Heart left ventricle (tissue), 16 donors: ENCODE data around the gene SH3BGRL3. TPM values are rescaled to one million over a fixed set of nuclear protein-coding genes. Genes with fewer than 3 reads are reported as not detected.

ENCODE experiments used
- ATAC-seq, 4 donors: fragments of 200-7000 bp; cut with Tn5 transposase; one replicate each; pipeline ENCODE4 v1.9.1; 2020 to 2022; ENCODE audit warnings: moderate library complexity in 4 of 4, mild to moderate bottlenecking in 3 of 4, moderate number of reproducible peaks in 1 of 4
- DNase-seq, 5 donors: peaks; one replicate each; pipeline ENCODE4 v3.0.0-alpha.2; 2020
- H3K27ac ChIP-seq, 12 donors: fragments of 200-600 bp; sonication (generic) in 4 of 12; one replicate each; pipeline versions ENCODE4 v1.5.0 to v1.8.0; 2016 to 2022; ENCODE audit warnings: mild to moderate bottlenecking in 2 of 12
- H3K27me3 ChIP-seq, 9 donors: fragments of 200-600 bp; sonication (generic) in 2 of 9; one replicate each; pipeline versions ENCODE4 v1.5.1 to v1.8.0; 2016 to 2022; ENCODE audit warnings: mild to moderate bottlenecking in 3 of 9
- H3K36me3 ChIP-seq, 9 donors: fragments of 200-600 bp; sonication (generic) in 2 of 9; one replicate each; pipeline versions ENCODE4 v1.5.0 to v1.8.0; 2018 to 2022; ENCODE audit warnings: mild to moderate bottlenecking in 2 of 9
- H3K4me1 ChIP-seq, 12 donors: fragments of 200-600 bp; sonication (generic) in 4 of 12; one replicate each; pipeline versions ENCODE4 v1.5.0 to v1.8.0; 2016 to 2022; ENCODE audit warnings: mild to moderate bottlenecking in 3 of 12
- H3K4me3 ChIP-seq, 12 donors: fragments of 200-600 bp; sonication (generic) in 4 of 12; one replicate each; pipeline versions ENCODE4 v1.5.0 to v1.8.0; 2017 to 2022; ENCODE audit warnings: mild to moderate bottlenecking in 9 of 12, moderate library complexity in 4 of 12
- H3K9me3 ChIP-seq, 12 donors: fragments of 200-600 bp; sonication (generic) in 4 of 12; one replicate each; pipeline versions ENCODE4 v1.5.0 to v1.8.0; 2016 to 2022; ENCODE audit warnings: mild to moderate bottlenecking in 1 of 12
- POLR2A ChIP-seq, 2 donors: fragments of 450-650 bp; IDR thresholded peaks; one replicate each; pipeline ENCODE4 v1.6.1; 2017; ENCODE audit warnings: antibody characterized with exemption in 2 of 2, mild to moderate bottlenecking in 2 of 2, moderate library complexity in 2 of 2
- WGBS, 4 donors: extraction: QIAGEN DNeasy Blood & Tissue Kit in 2 of 4; methylation state at CpG; one replicate each; pipeline versions ENCODE4 v1.1.5 to v1.1.7; 2013 to 2018; 5-methylcytosine and 5-hydroxymethylcytosine counted together
- intact Hi-C, 10 donors: fragments of 100-400 bp; cut with DNase I; formaldehyde crosslinking; loops; one replicate each; pipeline versions ENCODE4 v1.11.1 to v1.14.2; 2022
- polyA plus RNA-seq, 2 donors: library from polyadenylated mRNA; stranded (reverse); fragments of 200-250 nt; gene quantifications; one replicate each; pipeline ENCODE4 v1.2.3, GENCODE V29; 2013
- total RNA-seq, 9 donors: library from RNA; depleted of rRNA in 2 of 9; stranded (reverse); fragments of >200 nt in 2 of 9; fragmentation: NEBNext Ultra II Directional in 3 of 9; extraction: Animal tissue kit (Norgen Biotek cat#: 25700) in 3 of 9; gene quantifications; one replicate each; pipeline versions ENCODE4 v1.1.0 to v1.2.4, GENCODE V29; 2016 to 2023
- TF ChIP-seq, protein P1 (sequence below), 12 donors: fragments of 200-600 bp; sonication (generic) in 4 of 12; IDR thresholded peaks; one replicate each; pipeline versions ENCODE4 v1.5.0 to v1.8.0; 2018 to 2022; ENCODE audit warnings: antibody characterized with exemption in 12 of 12, mild to moderate bottlenecking in 5 of 12
- donor health status: ischemic (EF 13 %, LVEDD 7.1; RV severe dilation, severe dysfunction).
- donor health status: healthy with polysubstance abuse.
- donor health status: DM: no; HTN: yes; CAD: no.
- donor health status: DM: no; HTN: no; CAD: no.
- donor health status: ischemic (EF 25% LVEDD 6.9; RV normal size, moderate dysfunction).
- donor health status: ischemic (EF 25% LVEDD 5.7; RV mildly dilated, moderate dysfunction).
- donor health status: healthy.
- donor health status: DM: yes; HTN: yes; CAD: no.
- donor health status: ischemic (EF 35%, LVEDD 5.7; RV mildly dilated, moderate dysfunction).
- donor health status: nonischemic (EF 11% LVEDD 7.7; RV severe dilation, severe dysfunction).
- donor health status: DM: yes; HTN: yes; CAD: no.
- donor health status: PGD.
- donor health status: ischemic (EF 29% LVEDD 5.4; RV normal size, mild dysfunction).
- donor health status: nonischemic (EF 23%, LVEDD 6.1; RV moderate dilation, normal function).

The SH3BGRL3 gene
- total and polyA plus RNA-seq, 11 donors = 22.4 to 234 (median 43.8) TPM

DNA sequence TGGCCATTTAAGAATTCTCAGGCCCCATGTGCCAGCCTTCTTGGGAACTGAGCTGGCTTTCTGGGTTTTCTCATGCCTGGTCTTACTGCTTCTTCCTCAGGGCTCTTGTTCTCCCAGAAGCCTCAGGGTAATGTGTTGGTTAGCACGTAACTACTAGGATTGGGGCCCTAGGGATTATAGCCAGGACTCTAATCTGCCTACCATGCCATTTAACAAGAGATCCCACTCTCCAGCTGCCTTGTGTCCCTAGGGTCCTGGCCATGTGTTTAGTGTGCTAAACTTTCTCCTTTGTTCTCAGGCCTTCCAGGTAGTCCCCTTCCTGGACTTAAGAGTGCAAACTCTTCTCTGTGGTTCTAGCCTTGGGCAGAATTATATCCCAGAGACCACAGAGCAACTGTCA lies 2.2 kb upstream of the SH3BGRL3 start:
- no peaks in the 10 kb centered on the region for H3K27me3 ChIP-seq
- H3K27ac ChIP-seq = peak overlapping the region in 10 of 12 donors; percentile 82 to 98 (median 92)
- intact Hi-C loops = loop anchor here in 4 of 10 donors (2.0 to 5.0 kb wide), 4 partner anchors 43 to 165 kb away; partner anchors contain the start of genes C1orf232 (in 2 of the 4), ZNF593 (in 2 of the 4) and PDIK1L (in 1 of the 4)
- WGBS, 4 donors = 70 to 83% (median 79%) methylated on average over 1 of the region's 1 CpG
- no peak for TF ChIP-seq POLR2A (IDR thresholded peaks at IDR 0.05)
- TF ChIP-seq, protein P1, sequence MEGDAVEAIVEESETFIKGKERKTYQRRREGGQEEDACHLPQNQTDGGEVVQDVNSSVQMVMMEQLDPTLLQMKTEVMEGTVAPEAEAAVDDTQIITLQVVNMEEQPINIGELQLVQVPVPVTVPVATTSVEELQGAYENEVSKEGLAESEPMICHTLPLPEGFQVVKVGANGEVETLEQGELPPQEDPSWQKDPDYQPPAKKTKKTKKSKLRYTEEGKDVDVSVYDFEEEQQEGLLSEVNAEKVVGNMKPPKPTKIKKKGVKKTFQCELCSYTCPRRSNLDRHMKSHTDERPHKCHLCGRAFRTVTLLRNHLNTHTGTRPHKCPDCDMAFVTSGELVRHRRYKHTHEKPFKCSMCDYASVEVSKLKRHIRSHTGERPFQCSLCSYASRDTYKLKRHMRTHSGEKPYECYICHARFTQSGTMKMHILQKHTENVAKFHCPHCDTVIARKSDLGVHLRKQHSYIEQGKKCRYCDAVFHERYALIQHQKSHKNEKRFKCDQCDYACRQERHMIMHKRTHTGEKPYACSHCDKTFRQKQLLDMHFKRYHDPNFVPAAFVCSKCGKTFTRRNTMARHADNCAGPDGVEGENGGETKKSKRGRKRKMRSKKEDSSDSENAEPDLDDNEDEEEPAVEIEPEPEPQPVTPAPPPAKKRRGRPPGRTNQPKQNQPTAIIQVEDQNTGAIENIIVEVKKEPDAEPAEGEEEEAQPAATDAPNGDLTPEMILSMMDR (IDR thresholded peaks at IDR 0.05) = no peak
- peaks cover 8 to 81% (median 65%) of the 10 kb centered on the region in 12 donors for H3K4me1 ChIP-seq
- peaks cover 0 to 48% (median 34%) of the 10 kb centered on the region in 9 donors for H3K36me3 ChIP-seq
- H3K9me3 ChIP-seq = no peaks in the 10 kb centered on the region
- no peak overlapping the region for H3K4me3 ChIP-seq
- ATAC-seq (no peak), DNase-seq (peak in 1 of 5 donors; percentile 23)

DNA sequence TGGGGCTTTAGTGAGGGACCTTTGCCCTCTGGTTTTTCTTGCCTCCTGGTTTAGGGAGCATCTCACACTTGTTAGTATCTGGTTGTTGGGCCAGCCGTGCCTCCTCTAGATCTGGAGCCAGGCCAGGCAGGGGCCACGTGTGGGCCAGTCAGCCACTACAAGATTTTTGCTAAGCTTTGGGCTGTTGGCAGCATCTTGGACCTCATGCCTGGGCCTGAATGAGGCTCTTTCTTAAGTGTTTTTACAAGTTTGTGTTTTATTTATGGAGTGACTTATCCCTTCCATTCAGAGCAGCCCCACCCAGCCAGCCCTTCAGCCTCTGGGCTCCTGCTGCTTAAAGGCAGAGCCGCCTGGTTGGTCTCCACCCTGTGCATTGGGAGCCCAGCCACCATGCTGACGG lies 1.6 kb upstream of the SH3BGRL3 start:
- H3K27ac ChIP-seq = peak overlapping the region in 11 of 12 donors; percentile 82 to 98 (median 93)
- WGBS, 4 donors = 52 to 62% (median 58%) methylated on average over 4 of the region's 4 CpGs
- H3K36me3 ChIP-seq = peaks cover 0 to 46% (median 31%) of the 10 kb centered on the region in 9 donors
- H3K4me1 ChIP-seq = peaks cover 8 to 87% (median 65%) of the 10 kb centered on the region in 12 donors
- ATAC-seq (peak in 1 of 4 donors; percentile 3), DNase-seq (peak in 2 of 5 donors; percentile 69)
- H3K9me3 ChIP-seq = no peaks in the 10 kb centered on the region
- intact Hi-C loops = loop anchor here in 3 of 10 donors (2.0 to 5.0 kb wide), 4 partner anchors 42 to 166 kb away; partner anchors contain the start of genes C1orf232 (in 2 of the 3), ZNF593 (in 2 of the 3) and PDIK1L (in 1 of the 3)
- H3K4me3 ChIP-seq = peak overlapping the region in 1 of 12 donors; percentile 92
- no peaks in the 10 kb centered on the region for H3K27me3 ChIP-seq
- TF ChIP-seq, protein P1 (IDR thresholded peaks at IDR 0.05) = no peak

DNA sequence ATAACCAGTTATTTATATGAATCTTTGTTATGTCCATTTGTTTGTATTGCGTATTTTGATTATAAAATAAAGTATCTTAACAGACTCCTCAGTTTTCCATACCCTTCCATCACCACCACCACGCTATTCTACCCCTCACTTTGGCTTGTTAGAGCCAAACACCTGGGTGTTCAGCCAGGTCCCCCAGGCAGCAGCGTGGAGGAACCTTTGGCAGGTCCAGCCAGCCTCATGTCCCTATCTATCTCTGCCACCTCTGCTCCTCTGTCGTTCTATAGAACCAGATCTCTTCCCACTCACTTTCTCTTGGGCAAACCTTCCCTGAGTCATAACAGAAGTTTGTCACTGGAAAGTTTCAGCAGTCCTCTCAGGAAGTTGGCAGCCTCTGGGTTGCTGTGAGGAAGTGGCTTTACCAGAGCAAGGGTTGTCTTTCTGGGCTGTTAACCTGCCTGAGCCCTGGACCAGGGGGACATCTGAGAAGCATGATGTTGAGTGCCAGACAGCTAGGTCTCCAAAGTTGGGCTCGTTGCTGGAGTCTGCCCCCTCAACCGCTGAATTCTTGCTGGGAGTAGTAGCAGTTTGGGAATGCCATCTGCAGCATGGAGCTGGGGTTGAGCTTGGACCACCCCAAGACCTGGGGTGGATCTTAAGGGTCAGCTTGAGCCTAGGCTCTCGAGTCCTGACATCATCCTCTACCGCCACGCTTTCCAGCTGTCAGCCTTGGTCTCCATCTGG lies 996 bp upstream of the SH3BGRL3 start:
- intact Hi-C loops = loop anchor here in 3 of 10 donors (2.0 to 5.0 kb wide), 4 partner anchors 42 to 167 kb away; partner anchors contain the start of genes C1orf232 (in 2 of the 3), ZNF593 (in 2 of the 3) and PDIK1L (in 1 of the 3)
- DNase-seq = peak in 2 of 5 donors; percentile 50 to 64
- Histone ChIP-seq H3K9me3 (no peaks in the 10 kb centered on the region), H3K36me3 (peaks cover 0 to 46% (median 30%) of the 10 kb centered on the region in 9 donors), H3K4me1 (peaks cover 8 to 93% (median 65%) of the 10 kb centered on the region in 12 donors), H3K27me3 (no peaks in the 10 kb centered on the region), H3K4me3 (peak overlapping the region; percentile 56 to 99 (median 74)), H3K27ac (peak overlapping the region; percentile 60 to 98 (median 92))
- TF ChIP-seq, protein P1 (IDR thresholded peaks at IDR 0.05) = no peak
- no peak for TF ChIP-seq POLR2A (IDR thresholded peaks at IDR 0.05)
- 40 to 56% (median 52%) methylated on average over 9 of the region's 9 CpGs for WGBS, 4 donors
- peak in 1 of 4 donors; percentile 4 for ATAC-seq
